Smooth muscle cell (in vitro differentiated cells): ENCODE measurements around the gene VWA2. TPM values are rescaled to one million over a fixed set of nuclear protein-coding genes. Genes with fewer than 3 reads are reported as not detected.

Source experiments
- DNase-seq: peaks from one replicate; lab custom pipeline; 2025; ENCODE audit not compliant: unreplicated experiment; lab: John Stamatoyannopoulos, UW
- H2AFZ ChIP-seq: fragments of 200-600 bp; sonication (generic); 2 replicates; pipeline ENCODE4 v1.6.0; 2016; ENCODE audit warnings: antibody characterized with exemption, low read depth, mild to moderate bottlenecking
- H3F3A ChIP-seq: fragments of 200-600 bp; sonication (generic); 2 replicates; pipeline ENCODE4 v1.6.0; 2017; ENCODE audit warnings: antibody characterized with exemption, low read depth
- H3K27ac ChIP-seq: fragments of 200-600 bp; sonication (generic); 2 replicates; pipeline ENCODE4 v1.5.1; 2016; ENCODE audit warnings: low read depth, mild to moderate bottlenecking
- H3K27me3 ChIP-seq: fragments of 200-600 bp; sonication (generic); 2 replicates; pipeline ENCODE4 v1.6.1; 2016; ENCODE audit warnings: low read depth, mild to moderate bottlenecking
- H3K36me3 ChIP-seq: fragments of 200-600 bp; sonication (generic); 2 replicates; pipeline ENCODE4 v1.5.1; 2016; ENCODE audit warnings: low read depth
- H3K4me1 ChIP-seq: fragments of 200-600 bp; sonication (generic); 2 replicates; pipeline ENCODE4 v1.5.1; 2016; ENCODE audit warnings: low read depth
- H3K4me2 ChIP-seq: fragments of 200-600 bp; sonication (generic); 2 replicates; pipeline ENCODE4 v1.6.0; 2016; ENCODE audit warnings: mild to moderate bottlenecking
- H3K4me3 ChIP-seq: fragments of 200-600 bp; sonication (generic); 2 replicates; pipeline ENCODE4 v1.5.1; 2016; ENCODE audit warnings: mild to moderate bottlenecking
- H3K79me2 ChIP-seq: fragments of 200-600 bp; sonication (generic); 2 replicates; pipeline ENCODE4 v1.6.0; 2016; ENCODE audit warnings: low read depth, mild to moderate bottlenecking
- H3K9ac ChIP-seq: fragments of 200-600 bp; sonication (generic); 2 replicates; pipeline ENCODE4 v1.6.0; 2016; ENCODE audit warnings: low read depth
- H3K9me3 ChIP-seq: fragments of 200-600 bp; sonication (generic); replicated peaks from 2 replicates; pipeline ENCODE4 v1.5.1; 2016; ENCODE audit warnings: low read depth
- H4K20me1 ChIP-seq: fragments of 200-600 bp; sonication (generic); 2 replicates; pipeline ENCODE4 v1.6.0; 2016; ENCODE audit warnings: low read depth
- WGBS: methylation state at CpG from one replicate; pipeline ENCODE4 v1.1.7; 2016; ENCODE audit warnings: low lambda C conversion rate; 5-methylcytosine and 5-hydroxymethylcytosine counted together
- polyA plus RNA-seq: library from polyadenylated mRNA; unstranded; fragments of >200 nt; fragmentation: Nextera tagmentation; extraction: Ambion mirVana; gene quantifications from 2 replicates; pipeline ENCODE4 v1.2.1, GENCODE V29; 2016
- total RNA-seq: library from RNA; depleted of rRNA; stranded (reverse); fragments of >200 nt; gene quantifications from 2 replicates; pipeline ENCODE4 v1.2.3, GENCODE V29; 2014
- TF ChIP-seq, protein P1 (sequence below): fragments of 200-600 bp; sonication (generic); IDR thresholded peaks from 2 replicates; pipeline ENCODE4 v1.5.1; 2017; ENCODE audit warnings: borderline replicate concordance, mild to moderate bottlenecking, antibody characterized with exemption; ENCODE audit not compliant: insufficient read depth, poor library complexity, severe bottlenecking

Gene VWA2
- total and polyA plus RNA-seq, 2 experiments from 2014 or later: 0.06 to 0.36 TPM

DNA sequence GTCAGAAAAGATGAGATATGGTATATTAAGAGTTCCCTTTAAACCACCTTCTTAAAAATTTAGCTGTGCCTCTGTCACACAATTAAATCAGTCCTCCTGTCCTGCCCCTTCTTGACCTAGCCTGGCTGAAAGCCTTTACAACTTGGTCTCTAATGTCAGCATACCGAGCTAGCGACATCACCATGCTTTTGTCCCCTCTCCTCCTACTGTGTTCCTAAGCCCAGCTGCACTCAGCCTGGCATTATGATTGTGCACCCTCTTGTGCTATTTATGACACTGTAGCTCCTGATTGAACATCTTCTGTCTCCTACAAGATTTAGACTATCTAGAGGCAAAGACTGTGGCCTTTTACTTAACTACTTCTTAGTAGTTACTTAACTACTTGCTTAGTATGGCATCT, 30.7 kb upstream of the VWA2 start:
- no peaks in the 10 kb centered on the region for H3K79me2 ChIP-seq
- H3K9me3 ChIP-seq: no peaks in the 10 kb centered on the region
- TF ChIP-seq, protein P1, sequence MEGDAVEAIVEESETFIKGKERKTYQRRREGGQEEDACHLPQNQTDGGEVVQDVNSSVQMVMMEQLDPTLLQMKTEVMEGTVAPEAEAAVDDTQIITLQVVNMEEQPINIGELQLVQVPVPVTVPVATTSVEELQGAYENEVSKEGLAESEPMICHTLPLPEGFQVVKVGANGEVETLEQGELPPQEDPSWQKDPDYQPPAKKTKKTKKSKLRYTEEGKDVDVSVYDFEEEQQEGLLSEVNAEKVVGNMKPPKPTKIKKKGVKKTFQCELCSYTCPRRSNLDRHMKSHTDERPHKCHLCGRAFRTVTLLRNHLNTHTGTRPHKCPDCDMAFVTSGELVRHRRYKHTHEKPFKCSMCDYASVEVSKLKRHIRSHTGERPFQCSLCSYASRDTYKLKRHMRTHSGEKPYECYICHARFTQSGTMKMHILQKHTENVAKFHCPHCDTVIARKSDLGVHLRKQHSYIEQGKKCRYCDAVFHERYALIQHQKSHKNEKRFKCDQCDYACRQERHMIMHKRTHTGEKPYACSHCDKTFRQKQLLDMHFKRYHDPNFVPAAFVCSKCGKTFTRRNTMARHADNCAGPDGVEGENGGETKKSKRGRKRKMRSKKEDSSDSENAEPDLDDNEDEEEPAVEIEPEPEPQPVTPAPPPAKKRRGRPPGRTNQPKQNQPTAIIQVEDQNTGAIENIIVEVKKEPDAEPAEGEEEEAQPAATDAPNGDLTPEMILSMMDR: no peak
- no peaks in the 10 kb centered on the region for H3F3A ChIP-seq
- no peak for DNase-seq
- H3K4me3 ChIP-seq: no peak overlapping the region
- H3K4me2 ChIP-seq: no peak overlapping the region
- H3K27me3 ChIP-seq: peaks cover 4% of the 10 kb centered on the region
- peaks cover 5% of the 10 kb centered on the region for H3K4me1 ChIP-seq
- H3K9ac ChIP-seq: no peak overlapping the region
- 76% methylated on average over 2 of the region's 2 CpGs for WGBS
- H3K27ac ChIP-seq: no peak overlapping the region
- no peaks in the 10 kb centered on the region for H3K36me3 ChIP-seq
- H2AFZ ChIP-seq: no peak overlapping the region
- H4K20me1 ChIP-seq: no peaks in the 10 kb centered on the region

DNA sequence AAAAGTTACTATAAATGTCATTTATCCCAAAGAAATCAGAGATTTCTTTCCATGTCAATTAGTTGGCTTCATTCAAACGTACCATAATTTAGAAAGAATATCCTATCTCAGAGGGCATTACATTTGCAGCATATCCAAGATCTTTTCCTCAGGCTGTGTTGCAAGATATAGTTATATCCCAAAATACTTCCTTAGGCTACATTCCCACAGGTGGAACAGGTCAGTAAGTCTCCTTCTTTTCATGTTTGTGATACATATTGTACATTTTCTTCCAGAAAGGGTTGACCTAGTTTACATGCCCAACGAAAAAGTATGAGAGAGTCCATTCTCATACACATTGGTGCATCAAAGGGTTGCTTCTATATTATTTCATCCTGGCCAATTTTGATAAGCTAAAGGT, 26.9 kb upstream of the VWA2 start:
- Histone ChIP-seq H3K79me2 (no peaks in the 10 kb centered on the region), H4K20me1 (no peaks in the 10 kb centered on the region), H3K36me3 (no peaks in the 10 kb centered on the region), H2AFZ (no peak overlapping the region), H3K4me1 (peaks cover 5% of the 10 kb centered on the region), H3K27ac (no peak overlapping the region), H3F3A (no peaks in the 10 kb centered on the region), H3K9ac (no peak overlapping the region), H3K4me3 (no peak overlapping the region), H3K4me2 (no peak overlapping the region), H3K9me3 (no peaks in the 10 kb centered on the region), H3K27me3 (peaks cover 2% of the 10 kb centered on the region)
- DNase-seq: no peak
- TF ChIP-seq, protein P1: no peak
- 93% methylated on average over 2 of the region's 2 CpGs for WGBS

DNA sequence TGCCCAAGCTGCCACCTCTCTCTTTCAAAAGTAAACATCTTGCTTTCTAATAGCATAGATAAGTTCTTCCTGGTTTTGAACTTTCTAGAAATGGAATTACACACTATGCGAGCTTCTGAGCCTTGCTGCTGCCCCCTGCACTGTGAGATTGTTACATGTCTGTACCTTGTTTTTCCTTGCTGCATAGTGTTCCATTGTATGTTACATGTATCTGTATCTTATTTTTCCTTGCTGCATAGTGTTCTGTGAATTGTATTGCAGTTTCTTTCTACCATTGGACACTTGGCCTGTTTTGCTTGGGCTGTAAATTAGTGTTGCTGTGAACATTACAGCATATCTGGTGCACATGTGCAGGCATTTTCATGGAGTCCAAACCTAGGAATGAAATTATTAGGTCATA, 24.0 kb upstream of the VWA2 start:
- H3K9ac ChIP-seq: no peak overlapping the region
- no peaks in the 10 kb centered on the region for H3F3A ChIP-seq
- H3K27me3 ChIP-seq: peaks cover 14% of the 10 kb centered on the region
- 94% methylated on average over 1 of the region's 1 CpG for WGBS
- H3K4me3 ChIP-seq: no peak overlapping the region
- no peak overlapping the region for H3K27ac ChIP-seq
- no peak overlapping the region for H3K4me2 ChIP-seq
- H3K4me1 ChIP-seq: no peaks in the 10 kb centered on the region
- no peak for DNase-seq
- no peak overlapping the region for H2AFZ ChIP-seq
- no peaks in the 10 kb centered on the region for H3K36me3 ChIP-seq
- H3K9me3 ChIP-seq: no peaks in the 10 kb centered on the region
- no peaks in the 10 kb centered on the region for H3K79me2 ChIP-seq
- TF ChIP-seq, protein P1: no peak
- H4K20me1 ChIP-seq: no peaks in the 10 kb centered on the region

DNA sequence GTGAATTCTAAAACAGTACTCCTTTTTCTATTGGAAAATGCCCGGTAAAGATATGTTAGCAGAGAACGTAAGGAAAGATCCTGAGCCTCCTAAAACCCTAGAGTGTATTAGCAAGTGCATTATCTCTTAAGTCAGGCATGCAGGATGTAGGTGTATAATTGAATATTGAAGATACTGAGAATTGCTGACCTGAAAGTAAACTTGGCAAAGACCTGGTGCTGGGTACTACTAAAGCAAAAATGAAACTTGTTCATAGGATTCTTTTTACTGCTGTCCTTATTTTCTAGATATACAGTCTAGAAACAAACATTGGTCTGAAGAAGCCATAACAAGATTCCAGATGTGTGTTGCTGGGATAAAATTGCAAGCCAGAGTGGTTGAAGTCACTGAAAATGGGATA, 18.8 kb upstream of the VWA2 start:
- H3K36me3 ChIP-seq: no peaks in the 10 kb centered on the region
- TF ChIP-seq, protein P1: no peak
- H2AFZ ChIP-seq: no peak overlapping the region
- no peak overlapping the region for H3K9ac ChIP-seq
- no peak overlapping the region for H3K4me3 ChIP-seq
- no peak overlapping the region for H3K27ac ChIP-seq
- no peak for DNase-seq
- H3K9me3 ChIP-seq: no peaks in the 10 kb centered on the region
- H3K4me1 ChIP-seq: no peaks in the 10 kb centered on the region
- H3K79me2 ChIP-seq: no peaks in the 10 kb centered on the region
- H3F3A ChIP-seq: no peaks in the 10 kb centered on the region
- WGBS: 86% methylated on average over 2 of the region's 2 CpGs
- H3K4me2 ChIP-seq: no peak overlapping the region
- no peaks in the 10 kb centered on the region for H4K20me1 ChIP-seq
- H3K27me3 ChIP-seq: peaks cover 14% of the 10 kb centered on the region
